LNCaP clone FGC (cell line): ENCODE data around the gene SCIN.

Experiments
- DNase-seq: peaks from one replicate; pipeline ENCODE4 v3.0.0-alpha.2; 2011; ENCODE audit warnings: low read depth
- H3K4me3 ChIP-seq: 2 replicates; pipeline ENCODE4 v1.5.1; 2011; ENCODE audit warnings: mild to moderate bottlenecking, low read depth, low read length, control low read depth
- TF ChIP-seq, protein P1 (sequence below): IDR thresholded peaks from 2 replicates; pipeline ENCODE4 v1.5.1; 2012; ENCODE audit warnings: mild to moderate bottlenecking; ENCODE audit not compliant: control insufficient read depth, insufficient read depth; ENCODE audit errors: extremely low read depth

SCIN gene

DNA sequence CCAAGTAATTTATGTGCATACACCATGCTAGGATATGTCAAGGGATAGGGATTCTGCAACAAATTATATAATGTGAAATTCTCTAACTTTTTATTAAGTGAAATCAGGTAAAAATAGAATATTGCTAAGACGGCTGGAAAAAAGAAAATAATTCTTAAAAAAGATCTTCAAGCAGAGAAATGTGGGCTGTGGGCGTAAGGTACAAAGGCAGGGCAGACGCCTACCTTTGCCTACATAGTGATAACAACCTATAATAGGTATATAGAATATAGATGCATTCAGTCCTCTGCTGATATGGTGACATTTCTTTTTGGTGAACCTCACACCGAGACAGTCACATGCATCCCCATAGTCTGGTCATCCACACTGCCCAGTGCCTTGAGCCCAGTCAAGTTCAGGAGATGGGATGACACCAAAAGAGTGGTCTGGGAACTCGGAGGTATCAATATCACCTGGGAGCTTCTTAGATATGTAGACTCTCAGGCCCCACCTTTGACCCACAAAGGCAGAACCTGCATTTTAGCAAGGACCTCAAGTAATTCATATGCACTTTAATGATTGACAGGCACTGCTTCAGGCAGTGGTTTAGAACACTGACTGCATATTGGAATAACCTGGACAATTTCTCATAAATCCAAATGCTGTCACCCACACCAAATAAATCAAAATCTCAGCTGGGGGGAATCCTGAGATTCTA is 59.4 kb downstream of the SCIN start:
- H3K4me3 ChIP-seq, result no peak overlapping the region
- TF ChIP-seq, protein P1, sequence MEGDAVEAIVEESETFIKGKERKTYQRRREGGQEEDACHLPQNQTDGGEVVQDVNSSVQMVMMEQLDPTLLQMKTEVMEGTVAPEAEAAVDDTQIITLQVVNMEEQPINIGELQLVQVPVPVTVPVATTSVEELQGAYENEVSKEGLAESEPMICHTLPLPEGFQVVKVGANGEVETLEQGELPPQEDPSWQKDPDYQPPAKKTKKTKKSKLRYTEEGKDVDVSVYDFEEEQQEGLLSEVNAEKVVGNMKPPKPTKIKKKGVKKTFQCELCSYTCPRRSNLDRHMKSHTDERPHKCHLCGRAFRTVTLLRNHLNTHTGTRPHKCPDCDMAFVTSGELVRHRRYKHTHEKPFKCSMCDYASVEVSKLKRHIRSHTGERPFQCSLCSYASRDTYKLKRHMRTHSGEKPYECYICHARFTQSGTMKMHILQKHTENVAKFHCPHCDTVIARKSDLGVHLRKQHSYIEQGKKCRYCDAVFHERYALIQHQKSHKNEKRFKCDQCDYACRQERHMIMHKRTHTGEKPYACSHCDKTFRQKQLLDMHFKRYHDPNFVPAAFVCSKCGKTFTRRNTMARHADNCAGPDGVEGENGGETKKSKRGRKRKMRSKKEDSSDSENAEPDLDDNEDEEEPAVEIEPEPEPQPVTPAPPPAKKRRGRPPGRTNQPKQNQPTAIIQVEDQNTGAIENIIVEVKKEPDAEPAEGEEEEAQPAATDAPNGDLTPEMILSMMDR, result no peak
- no peak for DNase-seq

DNA sequence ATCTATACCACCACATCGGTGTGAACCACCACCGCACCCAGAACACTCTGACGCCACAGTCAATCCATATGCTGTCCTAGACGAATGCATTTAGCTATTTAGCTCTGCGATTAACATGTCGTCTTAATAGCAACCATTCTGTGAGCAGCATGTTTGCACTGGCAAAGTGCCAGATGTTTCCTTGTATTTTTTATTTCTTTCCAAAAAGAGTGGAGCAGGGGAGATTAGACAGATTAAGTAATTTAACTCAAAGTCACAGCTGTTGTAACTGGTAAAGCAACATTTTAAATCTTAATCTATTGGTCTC is 59.9 kb downstream of the SCIN start:
- TF ChIP-seq, protein P1, result no peak
- no peak for DNase-seq
- no peak overlapping the region for H3K4me3 ChIP-seq

DNA sequence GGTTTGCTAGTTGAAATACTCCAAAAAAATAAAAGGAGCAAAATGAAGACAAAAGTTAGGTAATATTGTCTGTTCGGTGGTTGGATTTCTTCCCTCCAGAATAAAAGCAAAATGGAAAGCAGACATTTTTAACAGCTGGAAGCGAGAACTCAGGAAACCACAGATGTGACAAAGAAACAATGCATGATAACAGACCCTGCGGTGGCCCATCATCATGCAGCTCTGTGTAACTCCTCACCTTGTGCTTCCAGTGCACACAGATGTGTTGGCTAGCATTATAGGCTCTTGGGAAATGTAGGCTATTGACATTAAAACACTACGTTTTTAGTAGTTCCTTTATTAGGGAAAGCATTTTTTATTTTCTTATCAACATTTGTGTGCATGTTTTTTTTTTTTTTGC is 63.1 kb downstream of the SCIN start:
- TF ChIP-seq, protein P1, result no peak
- no peak overlapping the region for H3K4me3 ChIP-seq
- no peak for DNase-seq

DNA sequence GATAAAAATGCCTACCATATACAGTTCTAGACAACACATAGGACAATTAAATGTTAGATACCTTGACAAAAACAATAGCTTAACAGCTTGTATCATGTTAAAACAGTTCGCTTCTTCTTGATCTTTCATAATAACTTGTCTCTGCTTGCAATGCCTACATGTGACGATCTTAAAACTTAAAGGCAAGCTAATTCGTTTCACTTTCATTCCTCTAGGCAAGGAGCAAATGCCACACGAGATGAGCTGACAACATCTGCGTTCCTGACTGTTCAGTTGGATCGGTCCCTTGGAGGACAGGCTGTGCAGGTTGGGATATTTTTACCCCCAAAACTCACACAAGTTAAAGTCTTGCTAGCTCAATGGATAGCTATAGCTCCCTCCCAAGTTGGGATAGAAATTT is 65.3 kb downstream of the SCIN start:
- no peak overlapping the region for H3K4me3 ChIP-seq
- TF ChIP-seq, protein P1, result no peak
- no peak for DNase-seq

DNA sequence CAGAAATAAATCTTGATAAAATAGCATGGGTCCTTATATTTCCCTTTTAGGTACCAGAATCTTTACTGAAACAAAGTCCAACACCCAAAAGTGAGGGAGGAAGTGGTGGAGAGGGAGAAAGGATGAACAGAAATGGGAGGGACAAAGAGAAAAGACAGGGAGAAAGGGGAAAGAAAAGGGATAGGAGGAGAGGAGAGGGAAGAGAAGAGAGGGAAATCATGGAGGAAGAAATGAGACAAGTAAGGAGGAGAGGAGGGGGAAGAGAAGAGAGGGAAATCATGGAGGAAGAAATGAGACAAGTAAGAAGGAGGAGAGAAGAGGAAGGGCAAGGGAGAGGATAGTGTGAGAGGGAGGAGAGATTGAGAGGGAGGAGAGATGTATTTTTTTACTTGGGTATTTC is 66.8 kb downstream of the SCIN start:
- H3K4me3 ChIP-seq, result no peak overlapping the region
- TF ChIP-seq, protein P1, result no peak
- DNase-seq, result no peak

DNA sequence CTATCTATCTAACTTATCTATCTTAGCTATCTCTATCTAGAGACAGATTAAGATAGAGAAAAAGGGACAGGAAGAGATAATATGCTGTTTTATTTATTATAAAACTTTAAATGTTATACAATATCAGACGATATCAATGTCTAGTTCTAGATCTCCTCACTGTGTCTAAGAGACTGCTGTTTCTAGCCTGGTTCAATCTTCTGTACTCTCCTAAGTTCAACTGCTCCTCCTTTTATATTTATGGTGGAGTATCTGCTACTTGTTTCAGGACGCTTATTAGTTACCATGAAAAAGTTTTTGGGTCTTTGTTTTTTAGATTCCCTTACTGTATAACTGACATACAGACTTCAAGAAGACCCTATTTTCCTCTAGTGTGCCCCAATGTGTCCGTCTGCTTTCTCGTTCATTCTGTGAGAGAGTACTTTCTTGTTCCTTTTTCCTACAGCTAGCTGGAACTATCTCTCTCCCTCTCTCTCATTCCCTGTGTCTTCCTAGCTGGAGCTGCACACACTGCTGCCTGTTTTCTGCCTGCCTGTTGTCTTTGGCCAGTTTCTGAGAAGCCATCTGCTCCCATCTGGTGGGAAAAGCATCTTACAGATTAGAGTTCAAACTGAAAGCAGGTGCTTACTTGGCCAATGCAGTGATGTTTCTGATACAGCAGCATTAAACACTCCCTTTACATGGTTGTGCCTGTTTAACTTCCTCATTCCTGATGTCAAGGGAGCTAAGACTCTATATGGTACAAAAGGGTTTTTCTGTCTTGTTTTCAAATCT is 67.5 kb downstream of the SCIN start:
- H3K4me3 ChIP-seq, result no peak overlapping the region
- no peak for DNase-seq
- TF ChIP-seq, protein P1, result no peak
